Measurements from ENCODE around the gene SMR3B.

SMR3B gene

GRCh38 chr4:70399319-70399718 lies 16.4 kb downstream of the SMR3B start:
- ATAC-seq (no peak), DNase-seq (no peak)
- H3K27me3 Mint-ChIP-seq: no peaks in the 10 kb centered on the region
- no peaks in the 10 kb centered on the region for H3K9me3 Mint-ChIP-seq
- no peak overlapping the region for H3K4me3 Mint-ChIP-seq
- no peaks in the 10 kb centered on the region for H3K4me1 Mint-ChIP-seq
- H3K27ac Mint-ChIP-seq: no peak overlapping the region
- no peaks in the 10 kb centered on the region for H3K36me3 Mint-ChIP-seq (ENCODE audit: low read depth)

- H3K27ac Mint-ChIP-seq: no peak overlapping the region
- DNase-seq (no peak), ATAC-seq (no peak)
- no peaks in the 10 kb centered on the region for H3K36me3 Mint-ChIP-seq (ENCODE audit: low read depth)
- H3K9me3 Mint-ChIP-seq: no peaks in the 10 kb centered on the region
- H3K4me1 Mint-ChIP-seq: no peaks in the 10 kb centered on the region
- H3K27me3 Mint-ChIP-seq: no peaks in the 10 kb centered on the region
- H3K4me3 Mint-ChIP-seq: no peak overlapping the region
Measured at GRCh38 chr4:70402762-70403161, 19.8 kb downstream of the SMR3B start.

DNA sequence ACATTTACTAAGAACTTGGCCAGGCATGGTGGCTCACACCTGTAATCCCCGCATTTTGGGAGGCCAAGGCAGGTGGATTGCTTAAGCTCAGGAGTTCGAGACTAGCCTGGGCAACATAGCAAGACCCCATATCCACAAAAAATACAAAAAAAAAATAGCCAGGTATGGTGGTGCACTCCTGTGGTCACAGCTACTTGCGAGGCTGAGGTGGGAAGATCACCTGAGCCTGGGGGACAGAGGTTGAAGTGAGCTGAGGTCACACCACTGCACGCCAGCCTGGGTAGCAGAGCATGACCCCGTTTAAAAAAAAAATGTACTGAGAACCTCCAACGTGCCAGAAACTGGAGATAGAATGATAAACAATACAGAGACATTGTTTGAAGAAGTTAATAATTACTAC lies 22.8 kb downstream of the SMR3B start:
- H3K4me1 Mint-ChIP-seq: no peaks in the 10 kb centered on the region
- H3K27me3 Mint-ChIP-seq: no peaks in the 10 kb centered on the region
- H3K36me3 Mint-ChIP-seq (ENCODE audit: low read depth): no peaks in the 10 kb centered on the region
- DNase-seq (no peak), ATAC-seq (no peak)
- no peaks in the 10 kb centered on the region for H3K9me3 Mint-ChIP-seq
- H3K4me3 Mint-ChIP-seq: no peak overlapping the region
- H3K27ac Mint-ChIP-seq: no peak overlapping the region

- peaks cover 5% of the 10 kb centered on the region for H3K9me3 Mint-ChIP-seq
- no peaks in the 10 kb centered on the region for H3K4me1 Mint-ChIP-seq
- H3K27me3 Mint-ChIP-seq: no peaks in the 10 kb centered on the region
- peaks cover 2% of the 10 kb centered on the region for H3K36me3 Mint-ChIP-seq (ENCODE audit: low read depth)
- DNase-seq (no peak), ATAC-seq (no peak)
- no peak overlapping the region for H3K4me3 Mint-ChIP-seq
- no peak overlapping the region for H3K27ac Mint-ChIP-seq
Measured at GRCh38 chr4:70425306-70425705, 42.4 kb downstream of the SMR3B start.

GRCh38 chr4:70426789-70427188 lies 43.9 kb downstream of the SMR3B start:
- H3K36me3 Mint-ChIP-seq (ENCODE audit: low read depth): peaks cover 2% of the 10 kb centered on the region
- peaks cover 5% of the 10 kb centered on the region for H3K9me3 Mint-ChIP-seq
- no peaks in the 10 kb centered on the region for H3K27me3 Mint-ChIP-seq
- no peak overlapping the region for H3K4me3 Mint-ChIP-seq
- no peak overlapping the region for H3K27ac Mint-ChIP-seq
- DNase-seq: no peak
- H3K4me1 Mint-ChIP-seq: no peaks in the 10 kb centered on the region
- no peak for ATAC-seq

DNA sequence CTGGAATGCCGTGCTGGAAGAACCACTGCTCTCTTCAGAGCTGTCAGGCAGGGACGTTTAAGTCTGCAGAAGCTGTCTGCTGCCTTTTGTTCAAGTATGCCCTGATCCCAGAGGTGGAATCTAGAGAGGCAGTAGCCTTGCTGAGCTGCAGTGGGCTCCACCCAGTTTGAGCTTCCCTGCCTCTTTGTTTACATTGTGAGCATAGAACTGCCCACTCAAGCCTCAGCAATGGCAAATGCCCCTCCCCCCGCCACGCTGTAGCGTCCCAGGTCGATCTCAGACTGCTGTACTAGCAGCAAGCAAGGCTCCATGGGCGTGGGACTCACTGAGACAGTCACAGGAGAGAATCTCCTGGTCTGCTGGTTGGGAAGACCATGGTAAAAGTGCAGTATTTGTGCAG lies 54.3 kb downstream of the SMR3B start:
- Mint-ChIP-seq H3K4me1 (no peaks in the 10 kb centered on the region), H3K4me3 (no peak overlapping the region), H3K27me3 (peaks cover 2% of the 10 kb centered on the region), H3K36me3 (ENCODE audit: low read depth) (no peaks in the 10 kb centered on the region), H3K9me3 (no peaks in the 10 kb centered on the region), H3K27ac (no peak overlapping the region)
- DNase-seq: no peak
- no peak for ATAC-seq
